ENCODE data around the gene KCNIP1.
A peak's percentile ranks its signal among the peaks of the same experiment; 100 is the strongest.
"Not testable (repeated sequence)": the region's sequence is repeated elsewhere in the genome, so short reads cannot be mapped to it uniquely, and the experiment has no call there.

KCNIP1 gene

GRCh38 chr5:170537451-170538095, 33.8 kb downstream of the KCNIP1 start:
- no peak for DNase-seq (ENCODE audit: low spot score)

DNA sequence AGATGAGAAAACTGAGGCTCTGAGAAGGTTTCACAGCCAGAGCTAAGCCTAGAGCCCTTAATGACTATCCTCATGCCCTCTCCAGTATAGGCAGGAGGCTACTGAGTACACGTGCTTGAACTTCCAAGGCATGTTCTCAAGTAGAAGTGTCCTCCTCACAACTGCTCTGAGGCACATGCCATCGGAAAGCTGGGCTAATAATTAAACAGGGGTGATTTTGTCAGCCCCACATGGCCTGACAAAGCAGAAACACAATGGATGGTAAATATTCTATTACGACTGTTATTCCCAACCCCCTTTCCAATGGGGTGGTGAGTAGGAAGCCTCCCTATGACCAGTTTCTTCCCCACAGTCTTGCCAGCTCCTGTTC, 34.3 kb downstream of the KCNIP1 start:
- DNase-seq (ENCODE audit: low spot score) = no peak

- DNase-seq (ENCODE audit: low spot score) = no peak
Measured at GRCh38 chr5:170538696-170539586, 35.1 kb downstream of the KCNIP1 start.

- DNase-seq (ENCODE audit: low spot score) = no peak
Measured at GRCh38 chr5:170540271-170540670, 36.5 kb downstream of the KCNIP1 start.

GRCh38 chr5:170541146-170541769, 37.4 kb downstream of the KCNIP1 start:
- DNase-seq (ENCODE audit: low spot score) = no peak

DNA sequence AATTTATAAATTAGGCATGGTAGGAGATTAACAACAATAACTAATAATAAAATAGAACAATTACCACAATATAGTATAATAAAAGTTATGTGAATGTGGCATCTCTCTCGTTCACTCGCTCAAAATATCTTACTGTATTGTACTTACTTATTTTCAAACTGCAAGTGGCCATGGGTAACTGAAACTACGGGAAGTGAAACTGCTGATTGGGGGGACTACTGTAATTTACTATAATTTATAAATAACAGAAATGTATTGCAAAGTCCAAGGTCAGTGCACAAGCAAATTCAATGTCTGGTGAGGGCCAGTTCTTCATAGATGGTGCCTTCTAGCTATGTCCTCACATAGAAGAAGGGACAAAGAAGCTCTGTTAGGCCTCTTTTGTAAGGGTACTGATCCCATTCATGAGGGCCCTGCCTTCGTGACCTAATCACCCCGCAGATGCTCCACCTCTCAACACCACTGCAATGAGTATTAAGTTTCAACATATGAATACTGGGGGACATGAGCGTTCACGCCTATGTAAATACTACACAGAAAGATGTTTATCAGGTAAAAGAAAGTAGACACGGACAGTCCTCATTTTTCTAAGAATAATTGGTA, 39.0 kb downstream of the KCNIP1 start:
- DNase-seq (ENCODE audit: low spot score) = no peak

DNA sequence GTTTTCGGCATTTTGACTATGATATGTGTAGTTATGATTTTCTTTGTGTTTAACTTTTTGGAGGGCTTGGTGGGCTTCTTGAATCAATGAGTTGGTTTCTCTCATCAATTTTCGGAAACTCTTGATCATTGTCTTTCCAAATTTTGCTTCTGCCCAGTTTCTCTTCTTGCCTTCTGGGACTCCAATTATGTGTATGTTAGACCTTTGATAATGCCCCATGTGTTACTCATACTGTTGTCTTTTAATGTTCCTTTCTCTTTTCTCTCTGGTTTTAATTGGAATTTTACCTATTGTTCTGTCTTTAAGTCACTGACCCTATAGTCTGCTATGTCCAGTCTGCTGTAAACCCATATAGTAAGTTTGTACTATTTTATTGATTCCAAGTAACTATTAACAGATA, 41.5 kb downstream of the KCNIP1 start:
- no peak for DNase-seq (ENCODE audit: low spot score)

DNA sequence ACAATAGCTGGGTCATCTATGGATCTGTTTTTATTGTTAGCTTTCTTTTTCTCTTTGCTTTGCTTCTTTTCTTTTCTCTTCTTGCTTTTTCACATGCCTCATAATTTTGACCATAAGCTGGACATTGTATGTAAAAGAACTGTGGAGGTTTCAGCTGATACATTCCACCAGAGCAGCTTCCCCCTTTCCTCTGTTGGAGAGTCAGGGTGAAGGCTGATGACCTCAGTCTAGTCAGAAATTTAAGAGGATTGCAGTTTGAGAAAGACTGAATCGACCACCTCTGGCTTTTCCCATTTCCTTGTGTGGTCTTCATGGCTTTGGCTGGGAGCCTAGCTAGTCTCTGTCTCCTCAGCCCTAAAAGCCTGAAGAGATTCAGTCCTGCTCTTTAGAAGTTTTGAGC, 42.0 kb downstream of the KCNIP1 start:
- no peak for DNase-seq (ENCODE audit: low spot score)

DNA sequence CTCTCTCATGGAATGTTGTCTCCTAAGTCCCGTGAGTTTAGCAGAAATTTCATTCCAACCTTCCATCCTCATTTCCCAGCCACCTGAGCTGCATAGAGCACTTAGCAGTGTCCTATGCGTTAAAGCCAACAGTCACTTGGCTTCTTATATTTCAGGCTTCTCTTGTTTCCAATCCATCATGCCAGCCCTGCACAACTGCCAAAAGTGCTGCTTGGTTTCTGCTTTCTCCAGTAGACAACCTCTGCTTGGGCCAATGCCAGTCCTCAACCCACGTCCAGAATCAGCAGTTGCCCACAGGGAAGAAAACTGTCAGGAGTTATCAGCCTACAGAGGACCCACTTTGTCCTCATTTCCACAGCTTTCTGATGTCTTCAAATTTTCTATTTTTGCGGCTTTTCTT, 42.5 kb downstream of the KCNIP1 start:
- no peak for DNase-seq (ENCODE audit: low spot score)

- DNase-seq (ENCODE audit: low spot score) = not testable (repeated sequence)
Measured at GRCh38 chr5:170550382-170550781, 46.6 kb downstream of the KCNIP1 start.

DNA sequence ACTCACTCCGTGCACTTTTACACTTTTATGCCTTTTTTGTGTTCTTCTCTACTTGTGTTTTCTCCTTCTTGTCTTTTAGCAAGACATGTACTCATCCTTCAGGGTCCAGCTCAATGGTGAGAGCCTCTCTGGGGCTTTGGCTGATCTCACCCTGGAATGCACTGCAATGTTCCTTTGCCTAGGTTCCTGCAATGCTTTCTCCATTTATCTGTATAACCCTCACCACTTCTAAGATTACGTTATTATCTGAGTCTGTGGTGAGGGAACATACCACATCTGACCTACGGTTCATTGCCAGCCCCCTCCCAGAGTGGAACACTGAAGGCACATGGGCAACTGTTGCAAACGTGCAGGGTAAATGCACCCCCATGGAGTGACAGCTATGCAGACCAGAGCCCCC, 47.3 kb downstream of the KCNIP1 start:
- no peak for DNase-seq (ENCODE audit: low spot score)

DNA sequence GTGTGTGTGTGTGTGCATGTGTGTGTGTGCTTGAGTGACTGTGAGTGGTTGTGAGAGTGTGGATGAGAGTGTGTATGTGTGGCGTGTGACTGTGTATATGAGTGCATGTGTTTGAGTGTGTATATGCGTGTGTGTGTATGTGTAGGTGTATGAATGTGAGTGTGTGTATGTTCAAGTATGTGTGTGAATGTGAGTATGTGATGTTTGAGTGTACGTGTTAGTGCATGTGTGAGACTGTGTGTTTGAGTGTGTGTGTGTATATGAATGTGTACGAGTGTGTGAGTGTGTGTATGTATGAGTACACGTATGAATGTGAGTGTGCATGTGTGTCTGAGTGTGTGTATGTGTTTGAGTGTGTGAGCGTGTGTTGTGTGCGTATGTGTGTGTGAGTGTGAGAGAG, 47.8 kb downstream of the KCNIP1 start:
- DNase-seq (ENCODE audit: low spot score) = no peak

GRCh38 chr5:170552621-170553115, 48.8 kb downstream of the KCNIP1 start:
- peak; percentile 48 for DNase-seq (ENCODE audit: low spot score)

- no peak for DNase-seq (ENCODE audit: low spot score)
Measured at GRCh38 chr5:170553218-170553617, 49.4 kb downstream of the KCNIP1 start.

DNA sequence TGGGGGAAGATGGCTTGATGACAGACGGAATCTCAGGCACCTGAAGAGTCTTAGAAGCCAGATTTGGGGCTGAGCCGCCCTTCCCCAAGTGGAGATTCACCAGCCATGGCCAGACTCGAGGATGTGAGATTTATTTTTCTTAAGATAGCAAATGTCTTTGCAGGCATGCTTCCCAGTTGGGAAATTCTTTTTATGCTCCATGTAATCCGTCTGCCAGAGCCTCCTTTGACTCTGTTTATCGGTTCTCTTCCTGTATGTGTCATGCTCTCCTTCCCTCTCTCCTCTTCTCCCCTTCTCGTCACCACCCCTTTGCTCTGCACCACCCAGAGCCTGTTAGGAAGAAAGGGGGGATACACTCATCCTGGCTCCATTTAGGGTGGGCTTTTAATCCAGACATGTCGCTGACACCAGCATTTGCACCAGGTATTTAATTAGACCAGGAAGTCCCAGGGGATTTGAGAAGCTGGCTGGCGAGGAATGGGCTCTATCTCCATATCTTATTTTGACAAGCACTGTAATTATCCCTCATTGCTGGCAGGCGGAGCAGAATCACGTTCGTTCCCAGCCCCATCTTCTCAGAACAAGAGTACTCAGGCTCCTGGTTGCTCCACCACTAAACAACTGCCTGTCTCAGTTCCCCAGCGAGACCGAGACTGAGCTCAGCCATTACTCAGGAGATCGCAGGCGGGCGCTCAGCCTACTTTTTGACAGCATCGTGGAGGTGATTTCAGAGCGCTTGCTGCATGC, 50.9 kb downstream of the KCNIP1 start:
- DNase-seq (ENCODE audit: low spot score) = no peak

DNA sequence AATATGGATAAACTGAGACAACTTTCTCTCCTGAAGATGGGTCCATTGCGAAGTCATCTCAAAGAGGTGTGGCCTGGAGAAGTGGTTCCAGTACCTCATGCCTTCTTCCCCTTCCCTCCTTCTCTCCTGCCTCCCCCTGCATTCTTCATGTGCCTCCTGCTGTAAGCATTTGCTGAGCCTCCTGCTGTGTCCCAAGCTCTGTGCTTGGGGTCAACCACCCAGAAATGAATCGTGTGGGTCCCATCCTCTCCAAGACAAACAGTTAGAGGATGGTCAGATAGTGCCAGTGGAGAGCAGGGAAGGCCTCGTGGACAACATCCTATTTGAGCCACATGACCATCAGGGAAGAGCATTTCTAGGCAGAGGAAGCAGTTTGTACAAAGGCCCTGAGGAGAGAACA, 53.5 kb downstream of the KCNIP1 start:
- DNase-seq (ENCODE audit: low spot score) = no peak

DNA sequence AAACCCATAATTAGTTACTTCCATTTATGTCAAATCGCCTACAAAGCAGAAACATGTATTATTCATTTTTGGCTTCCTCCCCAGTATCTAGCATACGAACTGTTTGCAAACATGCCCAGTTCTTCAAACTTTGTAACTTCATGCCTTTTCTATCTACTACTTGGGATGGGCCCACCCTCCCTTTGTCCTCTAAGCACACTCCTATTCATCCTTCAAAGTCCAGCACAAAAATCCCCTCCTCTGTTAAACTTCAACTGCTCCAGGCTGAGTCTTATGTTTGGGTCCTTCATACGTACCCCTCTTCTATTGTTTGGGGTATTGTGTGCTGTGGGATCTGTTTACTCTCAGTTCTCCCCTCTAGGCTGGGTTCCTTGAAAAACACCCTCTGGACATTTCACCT, 55.5 kb downstream of the KCNIP1 start:
- no peak for DNase-seq (ENCODE audit: low spot score)

- DNase-seq (ENCODE audit: low spot score) = no peak
Measured at GRCh38 chr5:170560938-170561337, 57.1 kb downstream of the KCNIP1 start.

GRCh38 chr5:170562166-170562874, 58.5 kb downstream of the KCNIP1 start:
- DNase-seq (ENCODE audit: low spot score) = no peak

DNA sequence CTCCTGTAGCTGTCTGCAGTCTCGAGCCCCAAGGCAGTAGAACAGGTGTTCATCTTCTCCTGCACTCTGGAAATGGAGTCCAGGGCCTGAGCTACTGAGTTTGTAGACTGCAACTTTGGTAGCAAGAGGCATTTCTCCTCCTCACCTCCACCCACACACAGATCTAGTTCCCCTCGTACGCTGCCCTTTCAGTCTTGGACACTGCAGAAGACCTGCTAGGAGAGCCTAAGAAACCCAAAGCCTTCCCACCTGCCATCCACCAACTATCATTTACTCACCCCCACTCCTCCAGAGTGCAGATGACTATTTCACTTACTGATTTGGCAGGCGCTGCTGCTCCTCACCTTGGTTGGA, 59.0 kb downstream of the KCNIP1 start:
- DNase-seq (ENCODE audit: low spot score) = no peak

DNA sequence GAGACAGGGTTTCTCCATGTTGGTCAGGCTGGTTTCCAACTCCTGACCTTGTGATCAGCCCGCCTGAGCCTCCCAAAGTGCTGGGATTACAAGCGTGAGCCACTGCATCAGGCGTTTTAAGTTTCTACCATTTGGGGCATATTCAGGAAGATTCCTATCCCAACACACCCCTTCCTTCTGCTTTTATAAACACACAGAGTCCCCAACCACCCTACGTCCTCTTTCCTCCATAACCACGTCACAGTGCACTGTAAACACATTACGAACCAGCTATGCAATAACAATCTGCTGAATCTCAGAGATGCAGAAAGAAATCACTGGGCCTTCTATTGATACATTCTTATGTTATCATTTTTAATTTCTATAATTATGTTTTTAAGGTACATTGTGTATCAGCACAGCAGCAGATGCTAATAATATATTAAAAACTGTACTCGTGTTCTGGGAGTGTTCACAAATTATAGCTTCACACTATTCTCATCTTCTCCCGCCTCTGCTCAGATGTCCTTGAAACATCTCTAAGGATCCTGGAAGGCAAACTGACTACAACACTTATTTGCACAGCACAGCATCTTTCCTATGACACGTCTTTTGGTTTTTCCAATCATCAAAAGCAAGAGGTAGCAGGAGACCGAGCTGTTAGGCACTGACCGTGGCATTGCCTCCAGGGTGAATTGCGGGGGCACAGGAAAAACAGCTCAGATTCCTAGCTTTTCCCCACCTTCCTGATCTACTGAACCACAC, 60.2 kb downstream of the KCNIP1 start:
- no peak for DNase-seq (ENCODE audit: low spot score)

Data from AG08396 (cell line).